K562 (cell line): Measurements from ENCODE around the gene IPO7. TPM values are rescaled to one million over a fixed set of nuclear protein-coding genes. Genes with fewer than 3 reads are reported as not detected.

Source experiments
- ARNT ChIP-seq, 2 experiments: fragments of 450-650 bp; IDR thresholded peaks; 2 replicates each; pipeline ENCODE4 v1.6.1; 2016; ENCODE audit warnings: mild to moderate bottlenecking in 1 of 2
- DACH1 ChIP-seq: fragments of 450-650 bp; IDR thresholded peaks from 2 replicates; pipeline ENCODE4 v1.6.1; 2018; ENCODE audit not compliant: partially characterized antibody
- DIDO1 ChIP-seq: fragments of 450-650 bp; IDR thresholded peaks from 2 replicates; pipeline ENCODE4 v1.6.1; 2016; ENCODE audit warnings: low read depth, missing biosample characterization, missing genetic modification characterization
- GABPB1 ChIP-seq: sonication (generic); formaldehyde crosslinking; IDR thresholded peaks from 2 replicates; pipeline ENCODE4 v1.8.0; 2022; ENCODE audit warnings: mild to moderate bottlenecking, missing genetic modification reagents
- GATA2 ChIP-seq: sonication (generic); formaldehyde crosslinking; IDR thresholded peaks from 2 replicates; pipeline ENCODE4 v1.4.0; 2020; ENCODE audit warnings: mild to moderate bottlenecking, missing genetic modification reagents
- HDAC3 ChIP-seq: fragments of 450-650 bp; IDR thresholded peaks from 2 replicates; pipeline ENCODE4 v1.6.1; 2018; ENCODE audit warnings: borderline replicate concordance, mild to moderate bottlenecking, moderate library complexity; ENCODE audit not compliant: partially characterized antibody
- KLF6 ChIP-seq: fragments of 250-450 bp; sonication (Bioruptor Pico); IDR thresholded peaks from 2 replicates; pipeline ENCODE4 v1.4.0; 2020; ENCODE audit warnings: mild to moderate bottlenecking, moderate library complexity, borderline replicate concordance
- NCOA1 ChIP-seq: fragments of 450-650 bp; IDR thresholded peaks from 2 replicates; pipeline ENCODE4 v1.6.1; 2016; ENCODE audit warnings: low read depth
- POU5F1 ChIP-seq: fragments of 150-350 bp; IDR thresholded peaks from 2 replicates; pipeline ENCODE4 v1.6.1; 2014; ENCODE audit warnings: borderline replicate concordance, low read length, low read depth, mild to moderate bottlenecking; ENCODE audit not compliant: partially characterized antibody
- PRPF4 ChIP-seq: fragments of 200-400 bp; formaldehyde crosslinking; IDR thresholded peaks from one replicate; pipeline ENCODE4 v1.6.1; 2017; ENCODE audit warnings: low read length, low read depth, mild to moderate bottlenecking; ENCODE audit not compliant: insufficient read depth, poor library complexity, severe bottlenecking
- RFX5 ChIP-seq: IDR thresholded peaks from 2 replicates; pipeline ENCODE4 v1.6.1; 2011; ENCODE audit warnings: low read depth, mild to moderate bottlenecking, improper control_type of control experiment, low read length
- RFX7 ChIP-seq: fragments of 250-450 bp; sonication (Bioruptor Pico); IDR thresholded peaks from 2 replicates; pipeline ENCODE4 v1.5.1; 2021; ENCODE audit warnings: mild to moderate bottlenecking
- SETDB1 ChIP-seq: IDR thresholded peaks from one replicate; pipeline ENCODE4 v1.6.1; 2012; ENCODE audit warnings: low read length, control low read depth, inconsistent platforms
- SMARCE1 ChIP-seq: fragments of 450-650 bp; IDR thresholded peaks from 2 replicates; pipeline ENCODE4 v1.7.1; 2016; ENCODE audit warnings: mild to moderate bottlenecking
- SPI1 ChIP-seq: IDR thresholded peaks from 2 replicates; pipeline ENCODE4 v1.6.1; 2011; ENCODE audit warnings: low read depth, low read length, control low read depth, borderline replicate concordance
- TAF1 ChIP-seq: IDR thresholded peaks from 2 replicates; pipeline ENCODE4 v1.6.1; 2011; ENCODE audit warnings: mild to moderate bottlenecking, low read length, moderate library complexity; ENCODE audit not compliant: insufficient read depth, control insufficient read depth, severe bottlenecking; ENCODE audit errors: extremely low read depth
- TEAD4 ChIP-seq, 2 experiments: sonication (generic) in 1 of 2; formaldehyde crosslinking in 1 of 2; IDR thresholded peaks; 2 replicates each; pipeline versions ENCODE4 v1.6.1 to v1.8.0; 2012 to 2022; ENCODE audit warnings: borderline replicate concordance in 1 of 2, inconsistent platforms in 1 of 2, low read length in 1 of 2, mild to moderate bottlenecking in 1 of 2, missing genetic modification reagents in 1 of 2
- TRIM24 ChIP-seq, 2 experiments: fragments of 450-650 bp; IDR thresholded peaks; 2 replicates each; pipeline ENCODE4 v1.6.1; 2016
- UBTF ChIP-seq, 2 experiments: IDR thresholded peaks; 2 replicates each; pipeline ENCODE4 v1.6.1; 2012; ENCODE audit warnings: improper control_type of control experiment in 2 of 2, low read depth in 2 of 2, low read length in 2 of 2, borderline replicate concordance in 1 of 2
- ZBTB33 ChIP-seq: sonication (generic); formaldehyde crosslinking; IDR thresholded peaks from 2 replicates; pipeline ENCODE4 v1.8.1; 2023; ENCODE audit warnings: mild to moderate bottlenecking, missing genetic modification reagents
- ZNF175 ChIP-seq: fragments of 200-800 bp; sonication (Bioruptor generic); IDR thresholded peaks from 2 replicates; pipeline ENCODE4 v1.6.1; 2016; ENCODE audit warnings: low read depth, mild to moderate bottlenecking, missing genetic modification characterization, missing compliant biosample characterization
- ZNF197 ChIP-seq: fragments of 200-800 bp; sonication (Bioruptor generic); IDR thresholded peaks from 2 replicates; pipeline ENCODE4 v1.6.1; 2016; ENCODE audit warnings: low read depth, missing genetic modification characterization, missing compliant biosample characterization
- ZNF311 ChIP-seq: fragments of 250-450 bp; sonication (Bioruptor Pico); IDR thresholded peaks from 2 replicates; pipeline ENCODE4 v1.4.0; 2020; ENCODE audit warnings: mild to moderate bottlenecking, moderate library complexity
- polyA plus RNA-seq, 8 experiments: library from polyadenylated mRNA; depleted of rRNA in 4 of 8; stranded (reverse) in 5 of 8; unstranded in 3 of 8; fragments of >200 nt; fragmentation: Nextera tagmentation in 2 of 8; fragmentation: Illumina TruSeq in 1 of 8; extraction: Ambion mirVana in 2 of 8; extraction: Trizol in 1 of 8; gene quantifications; 2 replicates each; pipeline versions ENCODE4 v1.2.1 to v1.2.3, GENCODE V29; 2011 to 2014; ENCODE audit warnings: inconsistent platforms in 1 of 8, missing spikeins in 1 of 8
- total RNA-seq, 7 experiments: library from RNA; depleted of rRNA in 6 of 7; stranded (reverse); fragments of >200 nt in 6 of 7; fragmentation: Illumina TruSeq in 2 of 7; extraction: Trizol in 2 of 7; gene quantifications; 2 replicates each; pipeline versions ENCODE4 v1.2.1 to v1.2.3, GENCODE V29; 2011 to 2021; ENCODE audit warnings: low replicate concordance in 1 of 7

Gene IPO7
- total and polyA plus RNA-seq, 9 of the 15 experiments (the other 6 are each of a cell fraction or from before 2014, with no cell fraction given) = 23.6 to 138 (median 110) TPM

GRCh38 chr11:9363954-9364912 is 20.2 kb upstream of the IPO7 start (continued):
- TF ChIP-seq ZBTB33 (peak; percentile 80), SMARCE1 (no peak; the same call in 1 of the 2 replicates), SETDB1 (peak; percentile 49), RFX5 (no peak), DACH1 (peak; percentile 29), KLF6 (CRISPR knock-in tag) (peak; percentile 21; the same call in 1 of the 2 replicates), RFX7 (no peak), ARNT (IDR thresholded peaks at IDR 0.05) (no peak), GABPB1 (CRISPR knock-in tag) (peak; percentile 86), TRIM24 (IDR thresholded peaks at IDR 0.05) (peak; percentile 12 to 43; a peak in 1 of 4 replicates), TAF1 (peak; percentile 82), ZNF311 (CRISPR knock-in tag) (peak; percentile 52), TEAD4 (IDR thresholded peaks at IDR 0.05; ENCODE audit: low read length) (peak; percentile 79), TEAD4 (CRISPR knock-in tag; IDR thresholded peaks at IDR 0.05; ENCODE audit: borderline replicate concordance) (peak; percentile 93), DIDO1 (tag) (no peak), PRPF4 (peak; percentile 59), UBTF (IDR thresholded peaks at IDR 0.05; ENCODE audit: borderline replicate concordance in 1 of 2, low read depth in 2 of 2, low read length in 2 of 2) (peak; percentile 85 to 94; a peak in 3 of 4 replicates), ZNF197 (CRISPR knock-in tag) (0 out of 2 replicates have a peak, but pooled peaks have one; percentile 37), GATA2 (CRISPR knock-in tag) (no peak), POU5F1 (no peak), SPI1 (peak; percentile 44), HDAC3 (peak; percentile 16), ZNF175 (CRISPR knock-in tag) (peak; percentile 76), NCOA1 (no peak; the same call in 1 of the 2 replicates)
